A673 (cell line): ENCODE measurements around the gene APBA1. TPM values are rescaled to one million over a fixed set of nuclear protein-coding genes. Genes with fewer than 3 reads are reported as not detected.

ENCODE experiments used
- BruUV-seq: library from RNA; stranded (reverse); fragments of 400-500 nt; replicated peaks from 2 replicates; lab custom pipeline; 2021; lab: Mats Ljungman, UMichigan
- CTCF ChIA-PET: fragments of 300-600 bp; sonication (Branson Sonifier 250); formaldehyde crosslinking; loops from one replicate; lab custom pipeline; 2022; ENCODE audit warnings: antibody characterized with exemption; lab: Charles Lee
- POLR2A ChIA-PET: fragments of 300-600 bp; sonication (Branson Sonifier 250); formaldehyde crosslinking; loops from one replicate; lab custom pipeline; 2022; ENCODE audit warnings: antibody characterized with exemption; ENCODE audit not compliant: low non-redundant PET; lab: Charles Lee
- DNase-seq: peaks from one replicate; pipeline ENCODE4 v3.0.0-alpha.2; 2015; ENCODE audit warnings: low spot score
- H3K27ac ChIP-seq: fragments of 200-600 bp; sonication (generic); 2 replicates; pipeline ENCODE4 v1.5.1; 2016; ENCODE audit warnings: mixed run types, low read depth, mild to moderate bottlenecking, mixed read lengths, antibody characterized with exemption, low read length; ENCODE audit not compliant: poor library complexity, severe bottlenecking
- H3K27me3 ChIP-seq: fragments of 200-600 bp; sonication (generic); replicated peaks from 2 replicates; pipeline ENCODE4 v1.6.1; 2017; ENCODE audit warnings: mixed run types, low read depth, mild to moderate bottlenecking, mixed read lengths, antibody characterized with exemption, low read length; ENCODE audit not compliant: insufficient read depth, poor library complexity
- H3K36me3 ChIP-seq: fragments of 200-600 bp; sonication (generic); 2 replicates; pipeline ENCODE4 v1.6.1; 2016; ENCODE audit warnings: mixed run types, mild to moderate bottlenecking, mixed read lengths, antibody characterized with exemption, low read length; ENCODE audit not compliant: insufficient read depth, poor library complexity, severe bottlenecking
- H3K4me1 ChIP-seq: fragments of 200-600 bp; sonication (generic); 2 replicates; pipeline ENCODE4 v1.6.1; 2017; ENCODE audit warnings: mixed run types, mild to moderate bottlenecking, mixed read lengths, antibody characterized with exemption, low read length; ENCODE audit not compliant: insufficient read depth, poor library complexity, severe bottlenecking
- H3K4me3 ChIP-seq: fragments of 200-600 bp; sonication (generic); 2 replicates; pipeline ENCODE4 v1.5.1; 2016; ENCODE audit warnings: low read depth, mixed run types, mild to moderate bottlenecking, mixed read lengths, low read length; ENCODE audit not compliant: poor library complexity, severe bottlenecking
- H3K9me3 ChIP-seq: fragments of 200-600 bp; sonication (generic); 2 replicates; pipeline ENCODE4 v1.6.1; 2016; ENCODE audit warnings: mixed run types, low read depth, mild to moderate bottlenecking, mixed read lengths, antibody characterized with exemption, low read length; ENCODE audit not compliant: poor library complexity, severe bottlenecking
- EZH2 ChIP-seq: fragments of 200-600 bp; sonication (generic); IDR thresholded peaks from 2 replicates; pipeline ENCODE4 v1.6.1; 2017; ENCODE audit warnings: borderline replicate concordance, low read depth, mild to moderate bottlenecking, mixed read lengths, antibody characterized with exemption, low read length; ENCODE audit not compliant: poor library complexity, severe bottlenecking
- intact Hi-C: fragments of 100-400 bp; cut with micrococcal nuclease; formaldehyde crosslinking; loops from one replicate; pipeline ENCODE4 v1.10.0; 2022; ENCODE audit not compliant: unreplicated experiment
- total RNA-seq: library from RNA; stranded (reverse); gene quantifications from 2 replicates; pipeline ENCODE4 v1.2.3, GENCODE V29; 2021
- TF ChIP-seq, protein P1 (sequence below): fragments of 300-800, 200-600 bp; sonication (generic); conservative IDR thresholded peaks from 2 replicates; pipeline ENCODE4 v1.5.1; 2017; ENCODE audit warnings: low read depth, mild to moderate bottlenecking, antibody characterized with exemption, low read length, moderate library complexity, mixed read lengths

The APBA1 gene
- total RNA-seq, 1 experiment from 2014 or later = 0.13 TPM

DNA sequence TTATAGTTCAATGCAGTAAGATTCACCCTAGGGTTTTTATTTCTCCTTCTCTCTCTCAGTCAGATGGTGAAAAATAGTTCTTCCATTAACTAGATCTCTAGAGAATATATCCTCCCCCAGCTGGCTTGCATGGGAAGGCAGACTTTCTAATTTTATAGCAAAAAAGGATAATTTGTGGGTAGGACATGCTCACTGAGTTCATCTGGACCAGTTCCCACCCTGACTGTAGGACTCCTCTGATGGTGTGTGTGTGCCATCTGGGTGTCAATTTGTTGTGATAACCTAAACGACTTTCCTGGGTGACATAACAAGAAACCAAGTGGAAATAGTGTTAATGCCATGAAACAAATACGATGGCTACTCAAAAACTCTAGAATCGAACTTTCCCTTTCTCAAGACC lies 44.9 kb downstream of the APBA1 start:
- H3K4me3 ChIP-seq = no peak overlapping the region
- no peak overlapping the region for H3K27ac ChIP-seq
- peaks cover 17% of the 10 kb centered on the region for H3K27me3 ChIP-seq
- H3K36me3 ChIP-seq = no peaks in the 10 kb centered on the region
- BruUV-seq = no TSS peak
- POLR2A ChIA-PET = no interaction called here
- TF ChIP-seq EZH2 = no peak
- TF ChIP-seq, protein P1, sequence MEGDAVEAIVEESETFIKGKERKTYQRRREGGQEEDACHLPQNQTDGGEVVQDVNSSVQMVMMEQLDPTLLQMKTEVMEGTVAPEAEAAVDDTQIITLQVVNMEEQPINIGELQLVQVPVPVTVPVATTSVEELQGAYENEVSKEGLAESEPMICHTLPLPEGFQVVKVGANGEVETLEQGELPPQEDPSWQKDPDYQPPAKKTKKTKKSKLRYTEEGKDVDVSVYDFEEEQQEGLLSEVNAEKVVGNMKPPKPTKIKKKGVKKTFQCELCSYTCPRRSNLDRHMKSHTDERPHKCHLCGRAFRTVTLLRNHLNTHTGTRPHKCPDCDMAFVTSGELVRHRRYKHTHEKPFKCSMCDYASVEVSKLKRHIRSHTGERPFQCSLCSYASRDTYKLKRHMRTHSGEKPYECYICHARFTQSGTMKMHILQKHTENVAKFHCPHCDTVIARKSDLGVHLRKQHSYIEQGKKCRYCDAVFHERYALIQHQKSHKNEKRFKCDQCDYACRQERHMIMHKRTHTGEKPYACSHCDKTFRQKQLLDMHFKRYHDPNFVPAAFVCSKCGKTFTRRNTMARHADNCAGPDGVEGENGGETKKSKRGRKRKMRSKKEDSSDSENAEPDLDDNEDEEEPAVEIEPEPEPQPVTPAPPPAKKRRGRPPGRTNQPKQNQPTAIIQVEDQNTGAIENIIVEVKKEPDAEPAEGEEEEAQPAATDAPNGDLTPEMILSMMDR = no peak
- DNase-seq = no peak
- CTCF ChIA-PET = no interaction called here
- no peaks in the 10 kb centered on the region for H3K9me3 ChIP-seq
- no peaks in the 10 kb centered on the region for H3K4me1 ChIP-seq
- intact Hi-C loops = no loop called here

DNA sequence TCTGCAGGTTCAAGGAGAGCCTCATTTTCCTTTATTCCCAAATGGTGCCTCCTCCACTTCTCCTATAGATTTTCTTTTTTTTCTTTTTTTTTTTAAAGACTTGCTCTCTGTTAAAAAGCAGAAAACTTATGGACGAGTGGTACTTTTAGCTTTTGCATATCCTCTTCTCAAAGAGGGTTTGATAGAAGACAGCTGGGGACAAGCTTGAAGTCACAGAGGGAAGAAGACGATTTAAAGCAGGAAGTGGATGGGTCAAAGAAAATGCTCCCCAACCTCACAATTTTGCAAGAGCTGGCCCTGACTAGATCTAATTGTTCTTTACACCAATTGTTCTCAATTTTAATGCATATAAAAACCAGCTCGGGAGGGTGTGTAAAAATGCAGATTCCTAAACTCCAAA lies 48.9 kb downstream of the APBA1 start:
- no peak for DNase-seq
- intact Hi-C loops = no loop called here
- Histone ChIP-seq H3K27me3 (peaks cover 21% of the 10 kb centered on the region), H3K9me3 (no peaks in the 10 kb centered on the region), H3K36me3 (no peaks in the 10 kb centered on the region), H3K27ac (no peak overlapping the region), H3K4me3 (no peak overlapping the region), H3K4me1 (no peaks in the 10 kb centered on the region)
- TF ChIP-seq, protein P1 = no peak
- no TSS peak for BruUV-seq
- ChIA-PET CTCF (no interaction called here), POLR2A (no interaction called here)

DNA sequence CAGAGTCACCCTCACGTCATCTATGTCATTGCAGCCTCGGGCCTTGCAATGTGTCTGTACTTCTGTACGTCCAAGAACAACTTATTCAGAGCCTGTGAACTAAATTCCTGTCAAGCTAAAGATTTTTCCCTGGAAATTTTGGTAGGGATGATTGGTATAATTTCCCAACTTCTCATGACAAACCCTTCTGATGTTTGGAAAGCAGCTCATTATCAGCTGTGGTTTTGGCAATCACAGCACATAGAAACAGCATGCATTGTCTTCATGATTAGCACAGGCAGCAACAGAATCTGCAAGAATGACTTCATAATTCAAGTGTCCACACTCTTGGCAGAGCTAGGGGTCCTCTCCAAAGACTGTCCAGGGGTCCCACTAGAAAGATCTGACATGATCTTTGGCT lies 49.5 kb downstream of the APBA1 start:
- H3K36me3 ChIP-seq = no peaks in the 10 kb centered on the region
- H3K4me3 ChIP-seq = no peak overlapping the region
- no peak for DNase-seq
- intact Hi-C loops = no loop called here
- POLR2A ChIA-PET = no interaction called here
- peaks cover 19% of the 10 kb centered on the region for H3K27me3 ChIP-seq
- no peaks in the 10 kb centered on the region for H3K4me1 ChIP-seq
- CTCF ChIA-PET = no interaction called here
- no peak overlapping the region for H3K27ac ChIP-seq
- no TSS peak for BruUV-seq
- TF ChIP-seq, protein P1 = no peak
- no peak for TF ChIP-seq EZH2
- H3K9me3 ChIP-seq = no peaks in the 10 kb centered on the region
